Endothelial cell of umbilical vein (primary cell): ENCODE results near the gene RADIL. TPM values are rescaled to one million over a fixed set of nuclear protein-coding genes. Genes with fewer than 3 reads are reported as not detected.
A peak's percentile ranks its signal among the peaks of the same experiment; 100 is the strongest.

Source experiments
- BruUV-seq: library from RNA; stranded (reverse); fragments of 400-500 nt; replicated peaks from 2 replicates; lab custom pipeline; 2021; lab: Mats Ljungman, UMichigan
- CTCF ChIA-PET: fragments of 300-600, 350-600 bp; sonication (Branson Sonifier 250); formaldehyde crosslinking; loops from one replicate; lab custom pipeline; 2021; ENCODE audit warnings: antibody characterized with exemption, inconsistent platforms; lab: Charles Lee
- POLR2A ChIA-PET: fragments of 300-600, 350-600 bp; sonication (Branson Sonifier 250); formaldehyde crosslinking; loops from one replicate; lab custom pipeline; 2021; ENCODE audit warnings: antibody characterized with exemption, inconsistent platforms; lab: Charles Lee
- DNase-seq: peaks from one replicate; pipeline ENCODE4 v3.0.0-alpha.2; 2011; ENCODE audit warnings: low read depth, low spot score
- FAIRE-seq: peaks from 2 replicates; lab custom pipeline; 2011; peaks lifted over from hg19 to GRCh38; lab: Jason Lieb, UNC
- H2AFZ ChIP-seq: 2 replicates; pipeline ENCODE4 v1.6.0; 2012; ENCODE audit warnings: low read depth, low read length, control low read depth, inconsistent platforms
- H3K27ac ChIP-seq: 2 replicates; pipeline ENCODE4 v1.5.1; 2011; ENCODE audit warnings: low read depth, mild to moderate bottlenecking, control low read depth, low read length, moderate library complexity; ENCODE audit not compliant: insufficient read depth
- H3K27me3 ChIP-seq, 2 experiments: 2 replicates each; pipeline versions ENCODE4 v1.6.0 to v1.6.1; 2011; ENCODE audit warnings: low read length in 2 of 2, mixed read lengths in 1 of 2; ENCODE audit not compliant: control insufficient read depth in 2 of 2, insufficient read depth in 2 of 2
- H3K36me3 ChIP-seq, 2 experiments: 2 replicates in 1 of 2; 3 replicates in 1 of 2; pipeline ENCODE4 v1.5.1; 2011; ENCODE audit warnings: low read length in 2 of 2, mild to moderate bottlenecking in 1 of 2, moderate library complexity in 1 of 2; ENCODE audit not compliant: control insufficient read depth in 2 of 2, insufficient read depth in 2 of 2; ENCODE audit errors: extremely low read depth in 1 of 2
- H3K4me1 ChIP-seq: 3 replicates; pipeline ENCODE4 v1.5.1; 2011; ENCODE audit warnings: mild to moderate bottlenecking, low read length; ENCODE audit not compliant: control insufficient read depth, insufficient read depth; ENCODE audit errors: extremely low read depth
- H3K4me2 ChIP-seq: 2 replicates; pipeline ENCODE4 v1.6.1; 2011; ENCODE audit warnings: low read length, control low read depth, mixed read lengths; ENCODE audit not compliant: insufficient read depth
- H3K4me3 ChIP-seq, 3 experiments: fragments of 200-600 bp in 1 of 3; sonication (generic), shearing (Covaris generic) in 1 of 3; replicated peaks in 1 of 3; 2 replicates each; pipeline ENCODE4 v1.5.1; 2011 to 2016; ENCODE audit warnings: control low read depth in 3 of 3, low read length in 3 of 3, mild to moderate bottlenecking in 2 of 3, inconsistent platforms in 1 of 3, low read depth in 1 of 3, moderate library complexity in 1 of 3; ENCODE audit not compliant: insufficient read depth in 1 of 3
- H3K79me2 ChIP-seq: 2 replicates; pipeline ENCODE4 v1.6.0; 2012; ENCODE audit warnings: low read length, inconsistent platforms; ENCODE audit not compliant: control insufficient read depth, insufficient read depth
- H3K9ac ChIP-seq: replicated peaks from 2 replicates; pipeline ENCODE3; 2011; ENCODE audit warnings: low read length, control low read depth; ENCODE audit not compliant: insufficient read depth; ENCODE audit errors: extremely low read depth
- H3K9me1 ChIP-seq: replicated peaks from 3 replicates; pipeline ENCODE4 v1.6.0; 2011; ENCODE audit warnings: mild to moderate bottlenecking, low read length; ENCODE audit not compliant: control insufficient read depth, insufficient read depth; ENCODE audit errors: extremely low read depth
- H3K9me3 ChIP-seq: replicated peaks from 2 replicates; pipeline ENCODE4 v1.5.1; 2012; ENCODE audit warnings: low read length, inconsistent platforms; ENCODE audit not compliant: control insufficient read depth, insufficient read depth
- H4K20me1 ChIP-seq: replicated peaks from 2 replicates; pipeline ENCODE3; 2011; ENCODE audit warnings: mild to moderate bottlenecking, low read length; ENCODE audit not compliant: control insufficient read depth, insufficient read depth; ENCODE audit errors: extremely low read depth
- CTCF ChIP-seq, 2 donors: IDR thresholded peaks; 1 replicate in 1 of 2; 2 replicates in 1 of 2; pipeline ENCODE4 v1.5.1; 2011; ENCODE audit warnings: low read length in 2 of 2, mild to moderate bottlenecking in 2 of 2, moderate library complexity in 2 of 2, control low read depth in 1 of 2, inconsistent platforms in 1 of 2, low read depth in 1 of 2; ENCODE audit not compliant: insufficient read depth in 1 of 2; ENCODE audit errors: extremely low read depth in 1 of 2
- EZH2 ChIP-seq: IDR thresholded peaks from 2 replicates; pipeline ENCODE4 v1.6.1; 2012; ENCODE audit warnings: borderline replicate concordance, low read depth, mild to moderate bottlenecking, moderate library complexity, low read length, inconsistent platforms; ENCODE audit not compliant: severe bottlenecking
- FOS ChIP-seq: IDR thresholded peaks from 2 replicates; pipeline ENCODE4 v1.6.1; 2011; ENCODE audit warnings: mild to moderate bottlenecking, low read length, moderate library complexity, borderline replicate concordance; ENCODE audit not compliant: insufficient read depth
- GATA2 ChIP-seq: IDR thresholded peaks from 2 replicates; pipeline ENCODE4 v1.7.0; 2011; ENCODE audit warnings: low read depth, mild to moderate bottlenecking, moderate library complexity, mixed read lengths, low read length; ENCODE audit not compliant: insufficient read length, insufficient read depth
- JUN ChIP-seq: IDR thresholded peaks from 2 replicates; pipeline ENCODE4 v1.6.1; 2011; ENCODE audit warnings: borderline replicate concordance, low read depth; ENCODE audit not compliant: insufficient read length, insufficient read depth
- MAX ChIP-seq: IDR thresholded peaks from 2 replicates; pipeline ENCODE4 v1.6.1; 2011; ENCODE audit not compliant: insufficient read depth, insufficient read length
- MYC ChIP-seq: IDR thresholded peaks from one replicate; pipeline ENCODE4 v1.6.1; 2011; ENCODE audit warnings: mild to moderate bottlenecking, low read depth, low read length
- POLR2A ChIP-seq: IDR thresholded peaks from 2 replicates; pipeline ENCODE4 v1.6.1; 2012; ENCODE audit warnings: low read depth, mild to moderate bottlenecking, control low read depth, low read length
- POLR2AphosphoS5 ChIP-seq: IDR thresholded peaks from 2 replicates; pipeline ENCODE4 v1.6.1; 2012; ENCODE audit warnings: low read depth, mild to moderate bottlenecking, control low read depth, low read length, moderate library complexity; ENCODE audit not compliant: insufficient read depth
- dilution Hi-C: fragments of 300-500 bp; cut with MboI; formaldehyde crosslinking; loops from one replicate; pipeline ENCODE4 v1.15.0; 2019; ENCODE audit warnings: low sequenced_read_pairs; ENCODE audit not compliant: extremely low pct_ligation_motif_present
- intact Hi-C: fragments of 100-400 bp; cut with micrococcal nuclease; formaldehyde crosslinking; loops from one replicate; pipeline ENCODE4 v1.10.0; 2022
- polyA plus RNA-seq, 4 experiments: library from polyadenylated mRNA; depleted of rRNA in 3 of 4; stranded (reverse) in 3 of 4; unstranded in 1 of 4; fragments of >200 nt; gene quantifications; 2 replicates each; pipeline versions ENCODE4 v1.2.1 to v1.2.3, GENCODE V29; 2011 to 2012; ENCODE audit warnings: missing spikeins in 1 of 4
- total RNA-seq: library from RNA; stranded (reverse); gene quantifications from 2 replicates; pipeline ENCODE4 v1.2.3, GENCODE V29; 2021

Gene RADIL
- total and polyA plus RNA-seq, 2 donors (not counting 3 experiments of a cell fraction or from before 2014, with no cell fraction given) = 1.2 to 2.5 TPM

DNA sequence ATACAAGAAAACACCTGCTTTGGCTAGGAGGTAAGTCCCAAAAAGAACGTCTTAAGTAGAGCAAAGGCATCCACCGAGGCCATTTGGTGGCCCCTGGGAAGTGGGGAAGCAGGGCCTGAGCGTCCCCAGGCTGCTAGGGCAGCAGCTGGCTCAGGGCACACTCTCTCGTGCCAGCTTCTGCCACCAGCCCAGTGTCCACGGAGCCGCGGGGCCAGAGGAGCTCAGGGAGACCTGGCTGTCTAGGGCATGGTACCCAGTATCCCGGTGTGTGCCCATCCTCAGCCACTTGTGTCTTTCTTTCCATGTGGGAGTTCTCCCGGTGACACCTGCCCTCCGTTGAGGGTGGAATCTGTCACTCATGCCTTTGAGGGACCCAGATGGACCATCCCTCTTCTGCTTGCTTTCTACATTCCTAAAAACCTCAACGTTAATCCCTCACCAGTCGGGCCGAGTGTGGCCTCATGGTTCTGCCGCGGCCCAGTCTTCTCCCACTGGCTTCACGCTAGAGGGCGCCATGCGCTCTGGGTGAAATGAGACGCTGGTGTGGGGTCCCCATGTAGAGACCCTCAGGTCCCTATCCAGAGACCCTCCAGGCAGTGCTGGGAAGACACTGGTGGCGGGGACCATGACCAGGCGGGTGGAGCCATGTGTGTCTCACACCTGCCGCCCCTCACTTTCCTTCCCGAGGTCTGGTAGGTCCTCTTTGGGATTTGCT, 117.6 kb downstream of the RADIL start:
- Histone ChIP-seq H3K4me3 (no peak overlapping the region), H3K79me2 (peaks cover 2% of the 10 kb centered on the region), H3K9me1 (no peaks in the 10 kb centered on the region), H3K9me3 (no peaks in the 10 kb centered on the region), H3K4me2 (no peak overlapping the region), H4K20me1 (no peaks in the 10 kb centered on the region), H3K9ac (no peak overlapping the region), H3K27ac (no peak overlapping the region), H3K36me3 (peaks cover 15 to 32% of the 10 kb centered on the region in 2 experiments), H3K27me3 (no peaks in the 10 kb centered on the region), H2AFZ (no peak overlapping the region), H3K4me1 (peaks cover 8% of the 10 kb centered on the region)
- DNase-seq (no peak), FAIRE-seq (no peak)
- ChIA-PET CTCF (no interaction called here), POLR2A (no interaction called here)
- intact Hi-C loops = no loop called here
- TF ChIP-seq CTCF (IDR thresholded peaks at IDR 0.05; ENCODE audit: extremely low read depth in 1 of 2, insufficient read depth in 1 of 2, low read depth in 1 of 2, low read length in 2 of 2) (peak in 1 of 2 donors; percentile 29), POLR2A (no peak)
- BruUV-seq = no TSS peak
- dilution Hi-C loops = no loop called here

GRCh38 chr7:4764402-4765007, 119.0 kb downstream of the RADIL start:
- no peak overlapping the region for H2AFZ ChIP-seq
- H3K4me2 ChIP-seq = no peak overlapping the region
- no peaks in the 10 kb centered on the region for H3K27me3 ChIP-seq
- dilution Hi-C loops (no loop called here), intact Hi-C loops (no loop called here)
- H3K79me2 ChIP-seq = peaks cover 2% of the 10 kb centered on the region
- peaks cover 4% of the 10 kb centered on the region for H3K4me1 ChIP-seq
- no peaks in the 10 kb centered on the region for H4K20me1 ChIP-seq
- no peak for DNase-seq
- H3K9me3 ChIP-seq = no peaks in the 10 kb centered on the region
- no peak overlapping the region for H3K4me3 ChIP-seq
- peaks cover 15 to 40% of the 10 kb centered on the region in 2 experiments for H3K36me3 ChIP-seq
- H3K9me1 ChIP-seq = no peaks in the 10 kb centered on the region
- TF ChIP-seq GATA2 = no peak
- no peak for TF ChIP-seq JUN
- TF ChIP-seq MAX = no peak
- TF ChIP-seq EZH2 = no peak
- TF ChIP-seq CTCF (IDR thresholded peaks at IDR 0.05; ENCODE audit: extremely low read depth in 1 of 2, insufficient read depth in 1 of 2, low read depth in 1 of 2, low read length in 2 of 2) = no peak
- no peak for TF ChIP-seq FOS
- TF ChIP-seq MYC = no peak
- no peak for TF ChIP-seq POLR2A
- no peak for TF ChIP-seq POLR2AphosphoS5
- CTCF ChIA-PET = interaction anchor here (1.0 kb wide), 1 partner anchor 19 kb away, joined by 3 read pairs; no protein-coding TSS in a partner anchor
- BruUV-seq = no TSS peak
- no peak for FAIRE-seq
- no peak overlapping the region for H3K27ac ChIP-seq
- H3K9ac ChIP-seq = no peak overlapping the region
- POLR2A ChIA-PET = no interaction called here
